WTC11 (cell line): ENCODE data around the gene HAPLN1. TPM values are rescaled to one million over a fixed set of nuclear protein-coding genes. Genes with fewer than 3 reads are reported as not detected.

Experiments
- ATAC-seq: fragments of 200-7000 bp; cut with Tn5 transposase; 2 replicates; pipeline ENCODE4 v1.10.0; 2021; ENCODE audit warnings: mild to moderate bottlenecking, moderate library complexity
- Bru-seq: library from RNA; stranded (reverse); fragments of 400-500 nt; gene quantifications from one replicate; lab custom pipeline; 2021; lab: Mats Ljungman, UMichigan
- CTCF ChIA-PET: fragments of 300-600 bp; sonication (Branson Sonifier 250); formaldehyde crosslinking; loops from one replicate; lab custom pipeline; 2021; ENCODE audit warnings: antibody characterized with exemption; lab: Charles Lee
- POLR2A ChIA-PET: fragments of 350-600 bp; sonication (Branson Sonifier 250); formaldehyde crosslinking; loops from one replicate; lab custom pipeline; 2021; ENCODE audit warnings: antibody characterized with exemption; lab: Charles Lee
- DNase-seq: peaks from one replicate; pipeline ENCODE4 v3.0.0; 2021; ENCODE audit warnings: low spot score
- H3K27ac Mint-ChIP-seq: 2 replicates; pipeline ENCODE4 v1.8.0; 2021; ENCODE audit warnings: mixed read lengths
- H3K27me3 Mint-ChIP-seq: 2 replicates; pipeline ENCODE4 v1.8.0; 2021; ENCODE audit warnings: low read depth, mild to moderate bottlenecking, moderate library complexity, mixed read lengths
- H3K36me3 Mint-ChIP-seq: 2 replicates; pipeline ENCODE4 v1.8.0; 2021; ENCODE audit warnings: mixed read lengths
- H3K4me1 Mint-ChIP-seq: 2 replicates; pipeline ENCODE4 v1.8.0; 2022; ENCODE audit warnings: mixed read lengths
- H3K4me3 Mint-ChIP-seq: 2 replicates; pipeline ENCODE4 v1.8.0; 2021; ENCODE audit warnings: mild to moderate bottlenecking, moderate library complexity, mixed read lengths
- H3K9me3 Mint-ChIP-seq: 2 replicates; pipeline ENCODE4 v1.8.0; 2021; ENCODE audit warnings: mixed read lengths
- ATF1 ChIP-seq: sonication (generic); formaldehyde crosslinking; IDR thresholded peaks from 2 replicates; pipeline ENCODE4 v1.8.1; 2023; ENCODE audit warnings: mild to moderate bottlenecking, moderate library complexity, missing genetic modification reagents
- ATF3 ChIP-seq: sonication (generic); formaldehyde crosslinking; conservative IDR thresholded peaks from 2 replicates; pipeline ENCODE4 v1.8.1; 2022; ENCODE audit warnings: mild to moderate bottlenecking, missing genetic modification reagents
- ATF6 ChIP-seq: sonication (generic); formaldehyde crosslinking; IDR thresholded peaks from 2 replicates; pipeline ENCODE4 v1.8.1; 2023; ENCODE audit warnings: mild to moderate bottlenecking, missing genetic modification reagents
- CBFB ChIP-seq: sonication (generic); formaldehyde crosslinking; IDR thresholded peaks from 2 replicates; pipeline ENCODE4 v1.8.1; 2022; ENCODE audit warnings: mild to moderate bottlenecking, low read depth, missing genetic modification reagents
- CDX4 ChIP-seq: fragments of 250-450 bp; sonication (Bioruptor Pico); IDR thresholded peaks from 2 replicates; pipeline ENCODE4 v1.9.0; 2021; ENCODE audit warnings: moderate library complexity, mild to moderate bottlenecking, inconsistent platforms, borderline replicate concordance
- ELF4 ChIP-seq: sonication (generic); formaldehyde crosslinking; IDR thresholded peaks from 2 replicates; pipeline ENCODE4 v1.8.1; 2022; ENCODE audit warnings: low read depth, mild to moderate bottlenecking, moderate library complexity, missing genetic modification reagents
- JAZF1 ChIP-seq: fragments of 250-450 bp; sonication (Bioruptor Pico); IDR thresholded peaks from 2 replicates; pipeline ENCODE4 v1.9.0; 2021; ENCODE audit warnings: moderate library complexity, mild to moderate bottlenecking, inconsistent platforms
- NR3C1 ChIP-seq: sonication (generic); formaldehyde crosslinking; conservative IDR thresholded peaks from 2 replicates; pipeline ENCODE4 v1.8.1; 2023; ENCODE audit warnings: low read depth, mild to moderate bottlenecking, missing genetic modification reagents
- RORB ChIP-seq: fragments of 250-450 bp; sonication (Bioruptor Pico); IDR thresholded peaks from 2 replicates; pipeline ENCODE4 v1.9.0; 2021; ENCODE audit warnings: mild to moderate bottlenecking
- SMAD3 ChIP-seq: sonication (generic); formaldehyde crosslinking; IDR thresholded peaks from 2 replicates; pipeline ENCODE4 v1.8.0; 2022; ENCODE audit warnings: missing genetic modification reagents, mild to moderate bottlenecking, borderline replicate concordance
- SOX15 ChIP-seq: fragments of 250-450 bp; sonication (Bioruptor Pico); IDR thresholded peaks from 2 replicates; pipeline ENCODE4 v1.9.0; 2021; ENCODE audit warnings: mild to moderate bottlenecking
- TEAD1 ChIP-seq: sonication (generic); formaldehyde crosslinking; IDR thresholded peaks from 2 replicates; pipeline ENCODE4 v1.8.0; 2022; ENCODE audit warnings: mild to moderate bottlenecking, missing genetic modification reagents
- USF2 ChIP-seq: sonication (generic); formaldehyde crosslinking; IDR thresholded peaks from 2 replicates; pipeline ENCODE4 v1.8.1; 2023; ENCODE audit warnings: mild to moderate bottlenecking, missing genetic modification reagents, moderate library complexity
- ZBTB43 ChIP-seq: sonication (generic); formaldehyde crosslinking; IDR thresholded peaks from 2 replicates; pipeline ENCODE4 v1.8.1; 2023; ENCODE audit warnings: mild to moderate bottlenecking, missing genetic modification reagents
- ZNF232 ChIP-seq: sonication (generic); formaldehyde crosslinking; IDR thresholded peaks from 2 replicates; pipeline ENCODE4 v1.8.0; 2022; ENCODE audit warnings: mild to moderate bottlenecking, missing genetic modification reagents
- ZNF317 ChIP-seq: sonication (generic); formaldehyde crosslinking; IDR thresholded peaks from 2 replicates; pipeline ENCODE4 v1.8.1; 2023; ENCODE audit warnings: low read depth, mild to moderate bottlenecking, moderate library complexity, missing genetic modification reagents, borderline replicate concordance
- ZNF423 ChIP-seq: fragments of 250-450 bp; sonication (Bioruptor Pico); IDR thresholded peaks from 2 replicates; pipeline ENCODE4 v2.1.2; 2022; ENCODE audit warnings: mild to moderate bottlenecking, moderate library complexity
- ZNF532 ChIP-seq: fragments of 250-450 bp; sonication (Bioruptor Pico); IDR thresholded peaks from 2 replicates; pipeline ENCODE4 v1.9.0; 2021; ENCODE audit warnings: mild to moderate bottlenecking, borderline replicate concordance
- long read RNA-seq, 3 experiments: library from RNA in 1 of 3; library from capped mRNA in 1 of 3; library from polyadenylated mRNA in 1 of 3; unstranded in 2 of 3; stranded (forward) in 1 of 3; transcript quantifications; one replicate each; pipeline ENCODE4 v2.0.0, GENCODE V29; 2021
- total RNA-seq: library from RNA; stranded (reverse); gene quantifications from 3 replicates; pipeline ENCODE4 v1.2.3, GENCODE V29; 2021

HAPLN1 gene
- total RNA-seq = 5.3 to 9.4 TPM (median 7.6 TPM) in 3 replicates
- Bru-seq, nascent RNA = percentile 59 among the genes with signal in this experiment
- long read RNA-seq, experiment 1, full-length matches to known transcripts = 28 of 37 reads
- long read RNA-seq, experiment 1, partial matches to known transcripts = 2 of 37 reads
- long read RNA-seq, experiment 1, other reads (novel, unspliced or antisense) = 7 of 37 reads
- long read RNA-seq, experiment 2, full-length matches to known transcripts = 6 of 16 reads
- long read RNA-seq, experiment 2, partial matches to known transcripts = 2 of 16 reads
- long read RNA-seq, experiment 2, other reads (novel, unspliced or antisense) = 8 of 16 reads
- long read RNA-seq, experiment 3, full-length matches to known transcripts = 4 of 5 reads
- long read RNA-seq, experiment 3, partial matches to known transcripts = 0 of 5 reads
- long read RNA-seq, experiment 3, other reads (novel, unspliced or antisense) = 1 of 5 reads

GRCh38 chr5:83720836-83721537 lies at the start of gene HAPLN1:
Gene HAPLN1 (minus strand): TSS chr5:83720855. CDS start chr5:83673523, 47,332 bp downstream.
- peak within 1 kb of the TSS; percentile 89 for H3K4me3 Mint-ChIP-seq
- peaks cover 69% of the 10 kb centered on the region for H3K4me1 Mint-ChIP-seq
- H3K27ac Mint-ChIP-seq = peak within 1 kb of the TSS; percentile 67
- POLR2A ChIA-PET = interaction anchor here (0.6 to 1.0 kb wide), 3 partner anchors 38 to 661 kb away, joined by 3 to 8 read pairs (median 3); no protein-coding TSS in a partner anchor
- no peaks in the 10 kb centered on the region for H3K27me3 Mint-ChIP-seq
- peak; percentile 43 for ATAC-seq
- TF ChIP-seq ZBTB43 (0 out of 2 replicates have a peak, but pooled peaks have one; percentile 8), USF2 (CRISPR knock-in tag) (no peak)
- H3K36me3 Mint-ChIP-seq = no peaks in the 10 kb centered on the region
- no peaks in the 10 kb centered on the region for H3K9me3 Mint-ChIP-seq
- CTCF ChIA-PET = interaction anchor here (0.6 to 2.9 kb wide), 6 partner anchors 9 to 662 kb away, joined by 3 to 16 read pairs (median 6); no protein-coding TSS in a partner anchor
- DNase-seq = peak; percentile 28

- Mint-ChIP-seq H3K27me3 (no peaks in the 10 kb centered on the region), H3K4me1 (no peaks in the 10 kb centered on the region), H3K36me3 (peaks cover 50% of the 10 kb centered on the region), H3K9me3 (peaks cover 74% of the 10 kb centered on the region), H3K4me3 (no peak overlapping the region), H3K27ac (no peak overlapping the region)
- DNase-seq (no peak), ATAC-seq (no peak)
- ChIA-PET CTCF (no interaction called here), POLR2A (no interaction called here)
- TF ChIP-seq ELF4 (CRISPR knock-in tag) (no peak), ATF6 (no peak), CDX4 (no peak), ZNF317 (CRISPR knock-in tag) (no peak), ZNF423 (no peak)
Measured at GRCh38 chr5:83767409-83767992, 46.8 kb upstream of the HAPLN1 start.

- ChIA-PET POLR2A (no interaction called here), CTCF (no interaction called here)
- no peak for ATAC-seq
- no peak overlapping the region for H3K4me3 Mint-ChIP-seq
- H3K9me3 Mint-ChIP-seq = peaks cover 64% of the 10 kb centered on the region
- no peaks in the 10 kb centered on the region for H3K27me3 Mint-ChIP-seq
- H3K36me3 Mint-ChIP-seq = peaks cover 44% of the 10 kb centered on the region
- H3K27ac Mint-ChIP-seq = no peak overlapping the region
- DNase-seq = no peak
- no peaks in the 10 kb centered on the region for H3K4me1 Mint-ChIP-seq
- TF ChIP-seq USF2 (CRISPR knock-in tag) (no peak), TEAD1 (no peak), JAZF1 (CRISPR knock-in tag) (no peak), ZNF232 (no peak), NR3C1 (CRISPR knock-in tag) (no peak), ATF3 (CRISPR knock-in tag) (no peak), ZNF532 (CRISPR knock-in tag) (no peak), RORB (no peak), CBFB (CRISPR knock-in tag) (no peak), SOX15 (no peak), ATF1 (CRISPR knock-in tag) (no peak), SMAD3 (no peak)
Measured at GRCh38 chr5:83764101-83764500, 43.4 kb upstream of the HAPLN1 start.
